Coronary artery (tissue), 2 donors: Measurements from ENCODE around the gene RHBDL3.
A peak's percentile ranks its signal among the peaks of the same experiment; 100 is the strongest.

Source experiments
- DNase-seq: peaks from one replicate; pipeline ENCODE4 v3.0.0-alpha.2; 2017; ENCODE audit warnings: low spot score
- H3K27ac ChIP-seq, 2 donors: fragments of 200-600 bp; sonication (generic); one replicate each; pipeline ENCODE4 v1.5.1; 2016 to 2019
- H3K4me3 ChIP-seq: fragments of 200-600 bp; sonication (generic); 2 replicates; pipeline ENCODE4 v1.5.1; 2016; ENCODE audit warnings: mild to moderate bottlenecking, moderate library complexity
- TF ChIP-seq, protein P1 (sequence below): fragments of 200-600 bp; sonication (generic); IDR thresholded peaks from one replicate; pipeline ENCODE4 v1.5.1; 2019; ENCODE audit warnings: antibody characterized with exemption

The RHBDL3 gene, protein sequence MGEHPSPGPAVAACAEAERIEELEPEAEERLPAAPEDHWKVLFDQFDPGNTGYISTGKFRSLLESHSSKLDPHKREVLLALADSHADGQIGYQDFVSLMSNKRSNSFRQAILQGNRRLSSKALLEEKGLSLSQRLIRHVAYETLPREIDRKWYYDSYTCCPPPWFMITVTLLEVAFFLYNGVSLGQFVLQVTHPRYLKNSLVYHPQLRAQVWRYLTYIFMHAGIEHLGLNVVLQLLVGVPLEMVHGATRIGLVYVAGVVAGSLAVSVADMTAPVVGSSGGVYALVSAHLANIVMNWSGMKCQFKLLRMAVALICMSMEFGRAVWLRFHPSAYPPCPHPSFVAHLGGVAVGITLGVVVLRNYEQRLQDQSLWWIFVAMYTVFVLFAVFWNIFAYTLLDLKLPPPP

DNA sequence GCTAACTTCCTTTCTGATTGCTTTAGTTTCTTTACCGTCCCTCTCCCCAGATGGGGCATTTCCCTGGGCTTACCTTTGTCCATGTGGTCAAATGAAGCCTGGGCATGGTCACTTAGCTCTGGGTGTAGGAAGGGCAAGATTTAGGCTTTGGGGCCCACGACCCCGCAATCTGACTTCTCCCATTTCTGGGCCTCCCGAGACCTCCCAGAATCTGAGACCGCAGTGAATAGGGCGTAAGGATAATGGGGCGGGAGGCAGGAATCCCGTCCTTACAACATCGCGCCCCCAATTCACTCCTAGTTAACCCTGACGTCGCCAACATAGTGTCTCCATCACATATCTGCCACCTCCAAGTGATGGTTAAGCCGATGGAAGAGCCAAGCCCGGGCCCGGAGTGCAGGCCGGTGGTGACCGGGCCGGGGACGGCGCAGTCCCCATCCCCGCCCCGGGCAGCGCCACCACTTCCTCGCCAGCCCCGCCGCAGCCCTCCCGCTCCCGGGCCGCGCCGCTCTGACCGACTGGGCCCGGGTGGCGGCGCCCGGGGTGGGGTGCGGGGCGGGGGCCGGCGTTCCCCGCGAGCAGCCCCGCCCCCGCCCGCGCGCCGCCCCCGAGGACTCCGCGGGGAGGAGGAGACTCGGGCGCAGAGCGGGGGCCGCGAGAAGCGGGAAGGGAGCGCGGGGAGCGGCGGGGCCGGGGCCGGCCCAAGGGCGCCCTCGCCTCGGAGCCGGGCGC, at the start of gene RHBDL3:
TSS of gene RHBDL3 (plus strand) at position 641 of the 732 bp plus-strand sequence. CDS start 358 bp downstream, outside the sequence.
- TF ChIP-seq, protein P1, sequence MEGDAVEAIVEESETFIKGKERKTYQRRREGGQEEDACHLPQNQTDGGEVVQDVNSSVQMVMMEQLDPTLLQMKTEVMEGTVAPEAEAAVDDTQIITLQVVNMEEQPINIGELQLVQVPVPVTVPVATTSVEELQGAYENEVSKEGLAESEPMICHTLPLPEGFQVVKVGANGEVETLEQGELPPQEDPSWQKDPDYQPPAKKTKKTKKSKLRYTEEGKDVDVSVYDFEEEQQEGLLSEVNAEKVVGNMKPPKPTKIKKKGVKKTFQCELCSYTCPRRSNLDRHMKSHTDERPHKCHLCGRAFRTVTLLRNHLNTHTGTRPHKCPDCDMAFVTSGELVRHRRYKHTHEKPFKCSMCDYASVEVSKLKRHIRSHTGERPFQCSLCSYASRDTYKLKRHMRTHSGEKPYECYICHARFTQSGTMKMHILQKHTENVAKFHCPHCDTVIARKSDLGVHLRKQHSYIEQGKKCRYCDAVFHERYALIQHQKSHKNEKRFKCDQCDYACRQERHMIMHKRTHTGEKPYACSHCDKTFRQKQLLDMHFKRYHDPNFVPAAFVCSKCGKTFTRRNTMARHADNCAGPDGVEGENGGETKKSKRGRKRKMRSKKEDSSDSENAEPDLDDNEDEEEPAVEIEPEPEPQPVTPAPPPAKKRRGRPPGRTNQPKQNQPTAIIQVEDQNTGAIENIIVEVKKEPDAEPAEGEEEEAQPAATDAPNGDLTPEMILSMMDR = no peak
- DNase-seq = no peak
- Histone ChIP-seq H3K27ac (peak within 1 kb of the TSS in 1 of 2 donors; percentile 45), H3K4me3 (peak within 1 kb of the TSS; percentile 93)

DNA sequence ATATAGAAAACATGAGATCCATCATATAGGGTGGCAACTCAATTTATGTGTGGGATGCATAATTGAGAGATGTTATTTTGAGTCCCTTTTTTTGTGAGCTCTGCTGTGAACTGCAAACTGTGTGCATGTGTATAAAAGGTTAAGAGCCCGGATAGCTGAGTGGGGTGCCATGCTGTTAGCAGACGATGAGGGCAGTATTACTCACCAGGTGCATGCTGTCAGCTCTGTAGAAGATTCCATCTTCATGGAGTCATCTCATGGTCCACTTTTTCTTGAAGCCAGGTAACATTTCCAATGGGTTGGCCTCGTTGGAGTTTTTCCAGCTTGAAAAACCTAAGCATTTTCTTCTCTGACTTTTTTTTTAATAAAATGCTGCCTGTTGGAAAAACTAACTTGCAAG, 43.0 kb upstream of the RHBDL3 start:
- DNase-seq = no peak
- TF ChIP-seq, protein P1 = no peak
- H3K4me3 ChIP-seq = no peak overlapping the region
- no peak overlapping the region for H3K27ac ChIP-seq

DNA sequence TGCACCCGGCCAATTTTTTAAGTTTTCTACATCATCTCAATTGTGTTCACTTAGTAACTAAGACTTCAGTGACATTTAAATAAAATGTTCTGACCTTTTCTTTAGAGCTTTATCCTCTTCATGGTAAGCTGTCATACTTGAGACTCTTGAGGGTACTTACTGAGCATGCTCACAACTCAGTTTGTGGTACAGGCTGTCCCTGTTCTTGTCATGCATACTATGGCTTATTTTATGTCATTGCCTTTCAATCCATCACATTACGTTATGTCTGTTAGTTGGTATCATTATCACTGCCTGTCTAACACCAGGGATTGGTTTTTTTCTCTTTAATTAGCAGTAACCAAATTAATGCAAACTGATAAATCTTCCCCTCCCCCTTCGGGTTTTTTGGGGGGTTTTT, 41.9 kb upstream of the RHBDL3 start:
- no peak overlapping the region for H3K4me3 ChIP-seq
- no peak for DNase-seq
- TF ChIP-seq, protein P1 = no peak
- H3K27ac ChIP-seq = no peak overlapping the region

DNA sequence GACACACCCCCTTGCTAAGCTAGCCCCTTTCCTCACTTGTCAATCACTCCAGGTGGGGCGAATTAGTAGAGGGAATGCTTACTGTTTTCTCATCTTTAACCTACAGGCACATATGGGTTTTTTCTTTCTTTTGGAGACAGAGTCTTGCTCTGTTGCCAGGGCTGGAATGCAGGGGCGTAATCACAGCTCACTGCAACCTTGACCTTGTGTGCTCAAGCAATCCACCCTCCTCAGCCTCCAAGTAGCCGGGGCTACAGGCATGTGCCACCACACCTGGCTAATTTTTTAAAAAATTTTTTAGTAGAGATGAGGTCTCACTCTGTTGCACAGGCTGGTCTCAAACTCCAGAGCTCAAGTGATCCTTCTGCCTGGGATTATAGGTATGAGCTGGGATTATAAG, 38.7 kb upstream of the RHBDL3 start:
- DNase-seq = no peak
- H3K4me3 ChIP-seq = no peak overlapping the region
- TF ChIP-seq, protein P1 = no peak
- H3K27ac ChIP-seq = no peak overlapping the region

DNA sequence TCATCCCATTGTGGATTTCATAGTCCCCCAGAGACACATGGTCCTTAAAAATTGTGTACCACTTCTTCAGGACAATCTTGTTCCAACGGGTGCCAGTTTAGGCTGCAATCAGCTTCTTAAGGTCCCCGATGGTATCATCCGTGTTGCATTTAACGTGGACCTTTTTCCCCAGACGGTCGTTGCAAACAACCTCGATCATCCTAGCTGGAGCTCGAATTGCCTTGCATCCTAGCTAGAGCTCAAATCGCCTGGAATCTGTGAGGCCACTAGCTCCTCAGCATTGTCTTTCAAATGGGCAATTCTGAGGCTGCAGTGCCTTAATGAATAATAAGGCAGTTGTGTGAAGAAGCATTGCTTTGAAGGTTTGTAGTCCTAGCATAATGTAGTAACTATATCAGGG, 37.7 kb upstream of the RHBDL3 start:
- Histone ChIP-seq H3K27ac (no peak overlapping the region), H3K4me3 (no peak overlapping the region)
- no peak for DNase-seq
- TF ChIP-seq, protein P1 = no peak

DNA sequence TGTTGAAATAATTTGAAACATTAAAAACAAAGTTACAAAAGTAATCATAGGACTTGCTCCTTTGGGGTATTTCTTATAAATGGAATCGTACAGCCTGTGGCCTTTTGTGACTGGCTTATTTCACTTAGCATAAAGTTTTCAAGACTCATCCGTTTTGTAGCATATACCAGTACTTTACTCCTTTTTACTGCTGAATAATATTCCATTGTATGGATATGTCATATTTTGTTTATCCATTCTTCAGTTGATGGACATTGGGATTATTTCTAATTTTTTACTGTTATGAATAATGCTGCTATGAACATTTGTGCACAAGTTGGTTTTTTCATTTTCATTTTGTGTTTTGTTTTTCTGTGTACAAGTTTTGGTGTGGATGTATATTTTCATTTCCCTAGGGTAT, 30.0 kb upstream of the RHBDL3 start:
- no peak for DNase-seq
- Histone ChIP-seq H3K4me3 (no peak overlapping the region), H3K27ac (no peak overlapping the region)
- TF ChIP-seq, protein P1 = no peak

DNA sequence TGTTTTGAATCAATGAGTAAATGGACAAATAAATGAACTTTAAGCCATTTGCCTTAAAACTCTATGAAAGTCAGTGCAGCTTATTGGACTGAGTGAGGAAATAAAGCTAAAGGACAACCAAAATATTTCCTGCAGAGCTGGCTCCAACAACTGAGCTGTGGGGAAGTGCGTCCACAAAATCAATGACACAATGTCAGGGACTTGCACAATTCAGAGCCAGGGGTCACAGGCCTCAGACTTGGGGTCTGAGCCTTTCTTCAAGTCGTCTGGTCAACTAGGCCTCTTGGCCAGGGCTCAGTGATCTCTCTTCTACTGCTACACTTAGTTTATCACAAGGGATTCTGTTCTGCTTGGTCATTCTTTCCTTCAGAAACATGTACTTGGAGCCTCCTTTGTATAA, 26.2 kb upstream of the RHBDL3 start:
- Histone ChIP-seq H3K27ac (no peak overlapping the region), H3K4me3 (no peak overlapping the region)
- DNase-seq = no peak
- TF ChIP-seq, protein P1 = no peak
